K562 (cell line): Measurements from ENCODE around the gene TM9SF4. TPM values are rescaled to one million over a fixed set of nuclear protein-coding genes. Genes with fewer than 3 reads are reported as not detected.
A peak's percentile ranks its signal among the peaks of the same experiment; 100 is the strongest.

Experiments used
- ATF7 ChIP-seq: fragments of 450-650 bp; IDR thresholded peaks from 2 replicates; pipeline ENCODE4 v1.7.1; 2014; ENCODE audit warnings: mild to moderate bottlenecking, moderate library complexity
- CSDE1 ChIP-seq, 2 experiments: fragments of 450-650 bp; IDR thresholded peaks; 2 replicates each; pipeline ENCODE4 v1.6.1; 2016; ENCODE audit warnings: mild to moderate bottlenecking in 1 of 2
- HLTF ChIP-seq: fragments of 450-650 bp; IDR thresholded peaks from 2 replicates; pipeline ENCODE4 v1.6.1; 2016
- MTA1 ChIP-seq: fragments of 450-650 bp; IDR thresholded peaks from 2 replicates; pipeline ENCODE4 v1.6.1; 2017; ENCODE audit warnings: borderline replicate concordance
- NFXL1 ChIP-seq: fragments of 450-650 bp; formaldehyde crosslinking; IDR thresholded peaks from 2 replicates; pipeline ENCODE4 v1.4.0; 2021; ENCODE audit warnings: mild to moderate bottlenecking
- OTX1 ChIP-seq: fragments of 450-650 bp; formaldehyde crosslinking; IDR thresholded peaks from 2 replicates; pipeline ENCODE4 v1.4.0; 2022; ENCODE audit warnings: mild to moderate bottlenecking
- RAD21 ChIP-seq, 2 experiments: fragments of 250-450 bp in 1 of 2; fragments of 450-650 bp in 1 of 2; sonication (Bioruptor Pico) in 1 of 2; formaldehyde crosslinking in 1 of 2; IDR thresholded peaks in 1 of 2; conservative IDR thresholded peaks in 1 of 2; 2 replicates each; pipeline versions ENCODE4 v1.4.0 to v1.8.0; 2020 to 2022; ENCODE audit warnings: mild to moderate bottlenecking in 2 of 2, moderate library complexity in 1 of 2
- SNRNP70 ChIP-seq: fragments of 200-400 bp; formaldehyde crosslinking; optimal IDR thresholded peaks from 2 replicates; pipeline ENCODE3; 2017; ENCODE audit warnings: low read depth, low read length
- SUPT5H ChIP-seq: fragments of 450-650 bp; IDR thresholded peaks from 2 replicates; pipeline ENCODE4 v1.6.1; 2016
- XRCC3 ChIP-seq: fragments of 450-650 bp; IDR thresholded peaks from 2 replicates; pipeline ENCODE4 v1.6.1; 2017; ENCODE audit warnings: mild to moderate bottlenecking, moderate library complexity
- ZFP36 ChIP-seq: fragments of 150-350 bp; IDR thresholded peaks from 2 replicates; pipeline ENCODE4 v1.6.1; 2018; ENCODE audit warnings: low read length, low read depth; ENCODE audit not compliant: partially characterized antibody
- ZNF79 ChIP-seq: fragments of 250-450 bp; sonication (Bioruptor Pico); IDR thresholded peaks from 2 replicates; pipeline ENCODE4 v1.4.0; 2020; ENCODE audit warnings: low read depth, mild to moderate bottlenecking, moderate library complexity
- polyA plus RNA-seq, 8 experiments: library from polyadenylated mRNA; depleted of rRNA in 4 of 8; stranded (reverse) in 5 of 8; unstranded in 3 of 8; fragments of >200 nt; fragmentation: Nextera tagmentation in 2 of 8; fragmentation: Illumina TruSeq in 1 of 8; extraction: Ambion mirVana in 2 of 8; extraction: Trizol in 1 of 8; gene quantifications; 2 replicates each; pipeline versions ENCODE4 v1.2.1 to v1.2.3, GENCODE V29; 2011 to 2014; ENCODE audit warnings: inconsistent platforms in 1 of 8, missing spikeins in 1 of 8
- total RNA-seq, 7 experiments: library from RNA; depleted of rRNA in 6 of 7; stranded (reverse); fragments of >200 nt in 6 of 7; fragmentation: Illumina TruSeq in 2 of 7; extraction: Trizol in 2 of 7; gene quantifications; 2 replicates each; pipeline versions ENCODE4 v1.2.1 to v1.2.3, GENCODE V29; 2011 to 2021; ENCODE audit warnings: low replicate concordance in 1 of 7
- TF ChIP-seq, protein P1 (sequence below): sonication (generic); formaldehyde crosslinking; IDR thresholded peaks from 2 replicates; pipeline ENCODE4 v1.8.0; 2022; ENCODE audit warnings: mild to moderate bottlenecking, missing genetic modification reagents, borderline replicate concordance
- TF ChIP-seq, protein P2 (sequence below): fragments of 250-450 bp; sonication (Bioruptor Pico); IDR thresholded peaks from 2 replicates; pipeline ENCODE4 v1.8.0; 2021; ENCODE audit warnings: borderline replicate concordance, mild to moderate bottlenecking, moderate library complexity; ENCODE audit not compliant: poor library complexity, severe bottlenecking
- TF ChIP-seq, protein P3 (sequence below): fragments of 450-650 bp; formaldehyde crosslinking; IDR thresholded peaks from 2 replicates; pipeline ENCODE4 v1.4.0; 2022; ENCODE audit warnings: missing genetic modification characterization
- TF ChIP-seq, protein P4 (sequence below): IDR thresholded peaks from 3 replicates; pipeline ENCODE4 v1.6.1; 2011; ENCODE audit warnings: borderline replicate concordance, mild to moderate bottlenecking, moderate library complexity; ENCODE audit not compliant: insufficient read length; ENCODE audit errors: extremely low read depth
- TF ChIP-seq, protein P5 (sequence below): fragments of 450-650 bp; IDR thresholded peaks from 2 replicates; pipeline ENCODE4 v1.6.1; 2016

TM9SF4 gene
- total and polyA plus RNA-seq, 9 of the 15 experiments (the other 6 are each of a cell fraction or from before 2014, with no cell fraction given) = 14.5 to 46.3 (median 26.9) TPM

DNA sequence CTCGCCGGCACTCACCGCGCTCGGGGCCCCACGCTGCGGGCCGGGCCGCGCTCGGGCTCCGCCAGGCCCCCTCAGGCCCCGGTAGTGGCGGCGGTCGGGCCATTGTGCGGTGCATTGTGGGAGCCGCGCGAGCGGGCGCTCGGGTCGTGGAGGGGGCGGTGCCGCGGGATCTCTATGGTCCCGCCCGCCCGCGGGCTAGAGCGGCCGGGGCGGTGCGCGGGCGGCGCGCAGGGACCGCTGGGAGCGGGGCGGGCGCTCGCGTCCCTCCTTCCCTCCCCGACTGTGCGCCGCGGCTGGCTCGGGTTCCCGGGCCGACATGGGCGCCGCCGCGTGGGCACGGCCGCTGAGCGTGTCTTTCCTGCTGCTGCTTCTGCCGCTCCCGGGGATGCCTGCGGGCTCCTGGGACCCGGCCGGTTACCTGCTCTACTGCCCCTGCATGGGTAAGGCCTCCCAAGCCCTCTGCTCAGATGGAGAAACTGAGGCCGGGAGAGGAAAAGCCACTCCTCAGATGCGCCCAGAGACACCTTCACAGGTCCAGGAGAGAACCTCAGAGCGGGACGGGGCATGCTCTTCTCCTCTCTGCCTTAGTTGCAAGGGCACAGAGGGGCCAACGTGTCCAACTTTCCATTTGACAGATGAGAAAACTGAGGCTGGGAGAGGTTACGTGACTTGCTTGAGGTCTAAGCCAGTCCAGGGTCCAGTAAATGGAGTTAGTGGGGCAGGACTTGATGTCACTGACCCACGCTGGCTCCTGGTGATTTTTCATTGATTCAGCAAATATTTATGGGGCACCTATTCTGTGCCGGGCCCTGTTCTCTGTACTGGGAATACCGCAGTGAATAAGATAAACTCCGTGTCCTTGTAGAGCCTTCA lies 98.3 kb downstream of the TM9SF4 start, which contains the start of the genes PLAGL2 and POFUT1 (continued):
- TF ChIP-seq, protein P1, sequence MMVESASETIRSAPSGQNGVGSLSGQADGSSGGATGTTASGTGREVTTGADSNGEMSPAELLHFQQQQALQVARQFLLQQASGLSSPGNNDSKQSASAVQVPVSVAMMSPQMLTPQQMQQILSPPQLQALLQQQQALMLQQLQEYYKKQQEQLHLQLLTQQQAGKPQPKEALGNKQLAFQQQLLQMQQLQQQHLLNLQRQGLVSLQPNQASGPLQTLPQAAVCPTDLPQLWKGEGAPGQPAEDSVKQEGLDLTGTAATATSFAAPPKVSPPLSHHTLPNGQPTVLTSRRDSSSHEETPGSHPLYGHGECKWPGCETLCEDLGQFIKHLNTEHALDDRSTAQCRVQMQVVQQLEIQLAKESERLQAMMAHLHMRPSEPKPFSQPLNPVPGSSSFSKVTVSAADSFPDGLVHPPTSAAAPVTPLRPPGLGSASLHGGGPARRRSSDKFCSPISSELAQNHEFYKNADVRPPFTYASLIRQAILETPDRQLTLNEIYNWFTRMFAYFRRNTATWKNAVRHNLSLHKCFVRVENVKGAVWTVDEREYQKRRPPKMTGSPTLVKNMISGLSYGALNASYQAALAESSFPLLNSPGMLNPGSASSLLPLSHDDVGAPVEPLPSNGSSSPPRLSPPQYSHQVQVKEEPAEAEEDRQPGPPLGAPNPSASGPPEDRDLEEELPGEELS (CRISPR knock-in tag) = no peak
- no peak for TF ChIP-seq HLTF
- TF ChIP-seq SNRNP70 = no peak
- TF ChIP-seq, protein P2, sequence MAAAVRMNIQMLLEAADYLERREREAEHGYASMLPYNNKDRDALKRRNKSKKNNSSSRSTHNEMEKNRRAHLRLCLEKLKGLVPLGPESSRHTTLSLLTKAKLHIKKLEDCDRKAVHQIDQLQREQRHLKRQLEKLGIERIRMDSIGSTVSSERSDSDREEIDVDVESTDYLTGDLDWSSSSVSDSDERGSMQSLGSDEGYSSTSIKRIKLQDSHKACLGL (CRISPR knock-in tag) = no peak
- TF ChIP-seq, protein P3, sequence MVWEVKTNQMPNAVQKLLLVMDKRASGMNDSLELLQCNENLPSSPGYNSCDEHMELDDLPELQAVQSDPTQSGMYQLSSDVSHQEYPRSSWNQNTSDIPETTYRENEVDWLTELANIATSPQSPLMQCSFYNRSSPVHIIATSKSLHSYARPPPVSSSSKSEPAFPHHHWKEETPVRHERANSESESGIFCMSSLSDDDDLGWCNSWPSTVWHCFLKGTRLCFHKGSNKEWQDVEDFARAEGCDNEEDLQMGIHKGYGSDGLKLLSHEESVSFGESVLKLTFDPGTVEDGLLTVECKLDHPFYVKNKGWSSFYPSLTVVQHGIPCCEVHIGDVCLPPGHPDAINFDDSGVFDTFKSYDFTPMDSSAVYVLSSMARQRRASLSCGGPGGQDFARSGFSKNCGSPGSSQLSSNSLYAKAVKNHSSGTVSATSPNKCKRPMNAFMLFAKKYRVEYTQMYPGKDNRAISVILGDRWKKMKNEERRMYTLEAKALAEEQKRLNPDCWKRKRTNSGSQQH (CRISPR knock-in tag) = no peak
- no peak for TF ChIP-seq XRCC3
- no peak for TF ChIP-seq MTA1
- TF ChIP-seq, protein P4, sequence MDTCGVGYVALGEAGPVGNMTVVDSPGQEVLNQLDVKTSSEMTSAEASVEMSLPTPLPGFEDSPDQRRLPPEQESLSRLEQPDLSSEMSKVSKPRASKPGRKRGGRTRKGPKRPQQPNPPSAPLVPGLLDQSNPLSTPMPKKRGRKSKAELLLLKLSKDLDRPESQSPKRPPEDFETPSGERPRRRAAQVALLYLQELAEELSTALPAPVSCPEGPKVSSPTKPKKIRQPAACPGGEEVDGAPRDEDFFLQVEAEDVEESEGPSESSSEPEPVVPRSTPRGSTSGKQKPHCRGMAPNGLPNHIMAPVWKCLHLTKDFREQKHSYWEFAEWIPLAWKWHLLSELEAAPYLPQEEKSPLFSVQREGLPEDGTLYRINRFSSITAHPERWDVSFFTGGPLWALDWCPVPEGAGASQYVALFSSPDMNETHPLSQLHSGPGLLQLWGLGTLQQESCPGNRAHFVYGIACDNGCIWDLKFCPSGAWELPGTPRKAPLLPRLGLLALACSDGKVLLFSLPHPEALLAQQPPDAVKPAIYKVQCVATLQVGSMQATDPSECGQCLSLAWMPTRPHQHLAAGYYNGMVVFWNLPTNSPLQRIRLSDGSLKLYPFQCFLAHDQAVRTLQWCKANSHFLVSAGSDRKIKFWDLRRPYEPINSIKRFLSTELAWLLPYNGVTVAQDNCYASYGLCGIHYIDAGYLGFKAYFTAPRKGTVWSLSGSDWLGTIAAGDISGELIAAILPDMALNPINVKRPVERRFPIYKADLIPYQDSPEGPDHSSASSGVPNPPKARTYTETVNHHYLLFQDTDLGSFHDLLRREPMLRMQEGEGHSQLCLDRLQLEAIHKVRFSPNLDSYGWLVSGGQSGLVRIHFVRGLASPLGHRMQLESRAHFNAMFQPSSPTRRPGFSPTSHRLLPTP = no peak
- TF ChIP-seq, protein P5, sequence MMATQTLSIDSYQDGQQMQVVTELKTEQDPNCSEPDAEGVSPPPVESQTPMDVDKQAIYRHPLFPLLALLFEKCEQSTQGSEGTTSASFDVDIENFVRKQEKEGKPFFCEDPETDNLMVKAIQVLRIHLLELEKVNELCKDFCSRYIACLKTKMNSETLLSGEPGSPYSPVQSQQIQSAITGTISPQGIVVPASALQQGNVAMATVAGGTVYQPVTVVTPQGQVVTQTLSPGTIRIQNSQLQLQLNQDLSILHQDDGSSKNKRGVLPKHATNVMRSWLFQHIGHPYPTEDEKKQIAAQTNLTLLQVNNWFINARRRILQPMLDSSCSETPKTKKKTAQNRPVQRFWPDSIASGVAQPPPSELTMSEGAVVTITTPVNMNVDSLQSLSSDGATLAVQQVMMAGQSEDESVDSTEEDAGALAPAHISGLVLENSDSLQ = no peak
- no peak for TF ChIP-seq NFXL1
- peak; percentile 55; the same call in 1 of the 2 replicates for TF ChIP-seq ATF7
- TF ChIP-seq ZNF79 (CRISPR knock-in tag) = no peak
- TF ChIP-seq ZFP36 = no peak
- no peak for TF ChIP-seq CSDE1 (IDR thresholded peaks at IDR 0.05)
- TF ChIP-seq OTX1 (CRISPR knock-in tag) = no peak
- TF ChIP-seq RAD21 (CRISPR knock-in tag; conservative IDR thresholded peaks at IDR 0.05 in 1 of 2, IDR thresholded peaks at IDR 0.05 in 1 of 2) = peak; percentile 23 to 29; a peak in 3 of 4 replicates
- TF ChIP-seq SUPT5H = peak; percentile 88
